ENCODE results near the gene SMG1. TPM values are rescaled to one million over a fixed set of nuclear protein-coding genes. Genes with fewer than 3 reads are reported as not detected.

Gene SMG1
- total RNA-seq, 1 experiment from 2014 or later: 96.4 TPM

- H4K20me1 ChIP-seq (ENCODE audit: control insufficient read depth, insufficient read depth, insufficient read length): no peaks in the 10 kb centered on the region
- H4K5ac ChIP-seq (ENCODE audit: insufficient read length, low read depth, low read length): no peak overlapping the region
- H4K91ac ChIP-seq (ENCODE audit: insufficient read length, low read depth, low read length): no peak overlapping the region
- no peak overlapping the region for H3K27ac ChIP-seq (ENCODE audit: insufficient read length, low read depth, low read length)
- Mint-ChIP-seq H3K36me3 (ENCODE audit: insufficient read depth in 1 of 3, low read depth in 3 of 3) (peaks cover 30 to 38% (median 34%) of the 10 kb centered on the region in 3 experiments), H3K27me3 (ENCODE audit: low read depth) (no peaks in the 10 kb centered on the region), H3K9me3 (no peaks in the 10 kb centered on the region; a peak in 1 of 5 replicates), H3K4me3 (no peak overlapping the region; a peak in 1 of 5 replicates), H3K4me1 (peaks cover 41 to 43% of the 10 kb centered on the region in 2 experiments), H3K27ac (peak overlapping the region in 2 of 3 experiments; percentile 38 to 95; a peak in 4 of 7 replicates)
- no peak overlapping the region for H3K4ac ChIP-seq (ENCODE audit: low read depth, low read length)
- no peak for DNase-seq
- H3K79me1 ChIP-seq (ENCODE audit: insufficient read depth, low read depth, low read length, poor library complexity, severe bottlenecking): no peaks in the 10 kb centered on the region
- H4K8ac ChIP-seq (replicated peaks; ENCODE audit: insufficient read length, low read depth, low read length): no peak overlapping the region
- TF ChIP-seq, protein P1, sequence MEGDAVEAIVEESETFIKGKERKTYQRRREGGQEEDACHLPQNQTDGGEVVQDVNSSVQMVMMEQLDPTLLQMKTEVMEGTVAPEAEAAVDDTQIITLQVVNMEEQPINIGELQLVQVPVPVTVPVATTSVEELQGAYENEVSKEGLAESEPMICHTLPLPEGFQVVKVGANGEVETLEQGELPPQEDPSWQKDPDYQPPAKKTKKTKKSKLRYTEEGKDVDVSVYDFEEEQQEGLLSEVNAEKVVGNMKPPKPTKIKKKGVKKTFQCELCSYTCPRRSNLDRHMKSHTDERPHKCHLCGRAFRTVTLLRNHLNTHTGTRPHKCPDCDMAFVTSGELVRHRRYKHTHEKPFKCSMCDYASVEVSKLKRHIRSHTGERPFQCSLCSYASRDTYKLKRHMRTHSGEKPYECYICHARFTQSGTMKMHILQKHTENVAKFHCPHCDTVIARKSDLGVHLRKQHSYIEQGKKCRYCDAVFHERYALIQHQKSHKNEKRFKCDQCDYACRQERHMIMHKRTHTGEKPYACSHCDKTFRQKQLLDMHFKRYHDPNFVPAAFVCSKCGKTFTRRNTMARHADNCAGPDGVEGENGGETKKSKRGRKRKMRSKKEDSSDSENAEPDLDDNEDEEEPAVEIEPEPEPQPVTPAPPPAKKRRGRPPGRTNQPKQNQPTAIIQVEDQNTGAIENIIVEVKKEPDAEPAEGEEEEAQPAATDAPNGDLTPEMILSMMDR (conservative IDR thresholded peaks at IDR 0.05): no peak
- no peak overlapping the region for H3T11ph ChIP-seq (ENCODE audit: low read length)
- no peak overlapping the region for H2AK5ac ChIP-seq (ENCODE audit: insufficient read length, low read length)
- no peaks in the 10 kb centered on the region for H3K27me3 ChIP-seq (ENCODE audit: insufficient read depth, low read length)
- no peaks in the 10 kb centered on the region for H3K4me1 ChIP-seq (ENCODE audit: insufficient read depth, low read length)
- no peak overlapping the region for H3K14ac ChIP-seq (ENCODE audit: insufficient read depth, low read length)
- H3K23ac ChIP-seq (ENCODE audit: insufficient read length, low read depth, low read length): no peak overlapping the region
- peaks cover 8% of the 10 kb centered on the region; the same call in 1 of the 2 replicates for H3K79me2 ChIP-seq (ENCODE audit: insufficient read depth, low read length)
- no peak overlapping the region for H2BK12ac ChIP-seq (ENCODE audit: insufficient read length, low read depth, low read length)
- peaks cover 5% of the 10 kb centered on the region for H3K23me2 ChIP-seq (ENCODE audit: insufficient read length, low read depth, low read length, poor library complexity, severe bottlenecking)
- no peak overlapping the region for H2AFZ ChIP-seq (ENCODE audit: low read length)
- no peak overlapping the region for H3K18ac ChIP-seq (ENCODE audit: insufficient read length, low read depth, low read length)
- H3K56ac ChIP-seq (ENCODE audit: insufficient read length, low read depth, low read length): no peak overlapping the region
- H3K9ac ChIP-seq (ENCODE audit: extremely low read depth, insufficient read length, low read length): no peak overlapping the region
- H3K9me3 ChIP-seq (ENCODE audit: control insufficient read depth, low read depth, low read length): no peaks in the 10 kb centered on the region
- no peak overlapping the region for H2BK20ac ChIP-seq (ENCODE audit: low read depth, low read length, poor library complexity, severe bottlenecking)
- no peak overlapping the region for H2BK5ac ChIP-seq (ENCODE audit: insufficient read length, low read length)
- H2BK15ac ChIP-seq (ENCODE audit: low read depth, low read length): no peak overlapping the region
- WGBS (ENCODE audit: extremely low coverage, insufficient read length, low lambda C conversion rate): no CpG with 5 or more reads among the region's 2 CpGs
- H2BK120ac ChIP-seq (ENCODE audit: low read depth, low read length, poor library complexity, severe bottlenecking): no peak overlapping the region
- H3K4me2 ChIP-seq (ENCODE audit: insufficient read depth, insufficient read length, low read length): no peak overlapping the region
Measured at GRCh38 chr16:18805257-18805773, 120.9 kb downstream of the SMG1 start.
